Esophagus mucosa (tissue), 1 donor: ENCODE measurements around the gene IGFLR1. TPM values are rescaled to one million over a fixed set of nuclear protein-coding genes. Genes with fewer than 3 reads are reported as not detected.

ENCODE experiments used
- ATAC-seq: fragments of 200-7000 bp; cut with Tn5 transposase; one replicate; pipeline ENCODE4 v1.9.1; 2020
- total RNA-seq: library from RNA; stranded (reverse); gene quantifications from one replicate; pipeline ENCODE4 v1.2.4, GENCODE V29; 2023
- donor health status: DM: yes; HTN: yes; CAD: no.

The IGFLR1 gene
- total RNA-seq, 1 donor from 2014 or later, result 2.4 TPM

GRCh38 chr19:35755550-35756376 lies 13.5 kb upstream of the IGFLR1 start:
- peak; percentile 39 for ATAC-seq

GRCh38 chr19:35755131-35755549 lies 12.9 kb upstream of the IGFLR1 start:
- no peak for ATAC-seq

- no peak for ATAC-seq
These were observed 12.3 kb upstream of the IGFLR1 start for GRCh38 chr19:35754370-35755130.

- no peak for ATAC-seq
These were observed 11.6 kb upstream of the IGFLR1 start for GRCh38 chr19:35753634-35754369.

- no peak for ATAC-seq
These were observed 10.6 kb upstream of the IGFLR1 start for GRCh38 chr19:35752746-35753350.

GRCh38 chr19:35751839-35752745 lies 9.8 kb upstream of the IGFLR1 start:
- ATAC-seq, result no peak

- ATAC-seq, result no peak
These were observed 7.9 kb upstream of the IGFLR1 start for GRCh38 chr19:35750167-35750566.

GRCh38 chr19:35748106-35749020 lies 6.1 kb upstream of the IGFLR1 start, which contains the start of gene LIN37:
LIN37 (plus strand) TSS chr19:35748576; CDS start chr19:35748725, 149 bp downstream.
- ATAC-seq, result peak; percentile 88

GRCh38 chr19:35746531-35746930 lies 4.3 kb upstream of the IGFLR1 start:
- ATAC-seq, result no peak

- ATAC-seq, result no peak
These were observed 3.8 kb upstream of the IGFLR1 start for GRCh38 chr19:35746087-35746462.

GRCh38 chr19:35745328-35746086 lies 3.3 kb upstream of the IGFLR1 start, which contains the start of the genes PSENEN and U2AF1L4:
PSENEN (plus strand) TSS chr19:35745651; CDS start chr19:35745931, 280 bp downstream.
U2AF1L4 (minus strand) TSS chr19:35745418; CDS start chr19:35745391, 27 bp downstream.
- ATAC-seq, result peak; percentile 82

GRCh38 chr19:35744430-35745327 lies 2.4 kb upstream of the IGFLR1 start:
- ATAC-seq, result peak; percentile 71

- no peak for ATAC-seq
These were observed 1.6 kb upstream of the IGFLR1 start for GRCh38 chr19:35743640-35744429.

GRCh38 chr19:35741203-35741515 lies 1.1 kb downstream of the IGFLR1 start:
- ATAC-seq, result no peak

- ATAC-seq, result peak; percentile 80
These were observed 1.6 kb downstream of the IGFLR1 start for GRCh38 chr19:35740423-35741202.

- peak; percentile 6 for ATAC-seq
These were observed 2.2 kb downstream of the IGFLR1 start for GRCh38 chr19:35740108-35740422.
